DND-41 (cell line): Measurements from ENCODE around the gene MIOS.

ENCODE experiments used
- CTCF ChIP-seq: IDR thresholded peaks from 2 replicates; pipeline ENCODE4 v1.5.1; 2012; ENCODE audit warnings: borderline replicate concordance, low read length, moderate library complexity, mild to moderate bottlenecking; ENCODE audit not compliant: poor library complexity, severe bottlenecking; ENCODE audit errors: extremely low read depth
- EZH2 ChIP-seq: IDR thresholded peaks from 3 replicates; pipeline ENCODE4 v1.6.1; 2012; ENCODE audit warnings: borderline replicate concordance, low read depth, mild to moderate bottlenecking, moderate library complexity, low read length, inconsistent platforms; ENCODE audit not compliant: severe bottlenecking

- TF ChIP-seq CTCF = peak; percentile 63
- TF ChIP-seq EZH2 = no peak
Measured at GRCh38 chr7:7595451-7595850, 28.8 kb downstream of the MIOS start.
